ENCODE measurements around the gene INPP5D.
"Not testable (repeated sequence)": the region's sequence is repeated elsewhere in the genome, so short reads cannot be mapped to it uniquely, and the experiment has no call there.

Gene INPP5D

GRCh38 chr2:233117811-233118647 is 57.9 kb downstream of the INPP5D start:
- no peak for DNase-seq (ENCODE audit: low read depth)

GRCh38 chr2:233118648-233119000 is 58.5 kb downstream of the INPP5D start:
- no peak for DNase-seq (ENCODE audit: low read depth)

DNA sequence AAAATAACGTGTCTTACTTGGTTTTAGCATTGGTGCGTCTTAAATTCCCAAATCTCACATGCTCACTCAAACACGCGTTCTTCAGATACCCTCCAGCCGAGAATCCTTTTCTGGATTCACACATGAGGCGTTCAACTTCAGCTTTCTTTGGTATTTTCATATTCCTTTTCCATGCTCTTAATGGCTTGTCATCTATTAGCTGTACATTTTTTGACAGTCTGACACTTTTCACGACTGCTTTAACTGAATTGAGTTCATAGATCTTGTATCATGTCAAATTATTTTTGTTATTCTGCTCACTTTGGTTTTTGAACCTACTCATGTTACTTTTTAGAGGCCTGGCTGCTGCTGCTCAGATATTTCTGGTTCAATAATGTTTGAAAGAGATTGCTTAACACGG is 59.0 kb downstream of the INPP5D start:
- DNase-seq (ENCODE audit: low read depth): no peak

GRCh38 chr2:233119806-233120205 is 59.7 kb downstream of the INPP5D start:
- DNase-seq (ENCODE audit: low read depth): no peak

- no peak for DNase-seq (ENCODE audit: low read depth)
Observed at GRCh38 chr2:233120459-233120858, 60.3 kb downstream of the INPP5D start.

DNA sequence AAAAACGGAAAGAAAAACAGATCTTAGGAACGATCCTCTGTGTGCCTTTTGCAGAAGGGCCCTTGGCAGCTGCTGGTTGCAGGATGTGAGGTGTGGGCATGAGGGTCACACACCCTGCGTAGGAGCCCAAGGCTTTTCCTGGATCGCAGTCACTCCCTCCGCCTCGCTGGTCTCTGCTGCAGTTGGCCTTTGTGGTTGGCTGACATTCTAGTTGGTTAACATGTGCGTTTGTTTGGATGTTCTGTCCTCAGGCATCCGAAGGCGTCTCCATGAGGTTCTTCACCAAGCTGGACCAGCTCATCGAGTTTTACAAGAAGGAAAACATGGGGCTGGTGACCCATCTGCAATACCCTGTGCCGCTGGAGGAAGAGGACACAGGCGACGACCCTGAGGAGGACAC is 61.7 kb downstream of the INPP5D start:
- DNase-seq (ENCODE audit: low read depth): no peak

DNA sequence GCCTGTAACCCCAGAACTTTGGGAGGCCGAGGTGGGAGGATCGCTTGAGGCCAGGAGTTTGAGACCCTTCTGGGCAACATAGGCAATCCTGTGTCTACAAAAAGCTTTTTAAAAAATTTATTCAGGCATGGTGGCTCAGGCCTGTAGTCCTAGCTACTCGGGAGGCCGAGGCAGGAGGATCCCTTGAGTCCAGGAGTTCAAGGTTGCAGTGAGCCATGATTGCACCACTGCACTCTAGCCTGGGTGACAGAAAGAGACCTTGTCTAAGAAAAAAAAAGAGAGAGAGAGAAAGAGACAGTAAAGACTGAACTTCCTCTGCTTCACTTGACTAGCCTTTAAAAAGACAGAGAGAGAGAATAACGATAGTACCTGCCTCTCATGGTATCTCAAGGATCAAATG is 62.4 kb downstream of the INPP5D start:
- no peak for DNase-seq (ENCODE audit: low read depth)

GRCh38 chr2:233123576-233123975 is 63.4 kb downstream of the INPP5D start:
- DNase-seq (ENCODE audit: low read depth): not testable (repeated sequence)

GRCh38 chr2:233124421-233125080 is 64.4 kb downstream of the INPP5D start:
- no peak for DNase-seq (ENCODE audit: low read depth)

DNA sequence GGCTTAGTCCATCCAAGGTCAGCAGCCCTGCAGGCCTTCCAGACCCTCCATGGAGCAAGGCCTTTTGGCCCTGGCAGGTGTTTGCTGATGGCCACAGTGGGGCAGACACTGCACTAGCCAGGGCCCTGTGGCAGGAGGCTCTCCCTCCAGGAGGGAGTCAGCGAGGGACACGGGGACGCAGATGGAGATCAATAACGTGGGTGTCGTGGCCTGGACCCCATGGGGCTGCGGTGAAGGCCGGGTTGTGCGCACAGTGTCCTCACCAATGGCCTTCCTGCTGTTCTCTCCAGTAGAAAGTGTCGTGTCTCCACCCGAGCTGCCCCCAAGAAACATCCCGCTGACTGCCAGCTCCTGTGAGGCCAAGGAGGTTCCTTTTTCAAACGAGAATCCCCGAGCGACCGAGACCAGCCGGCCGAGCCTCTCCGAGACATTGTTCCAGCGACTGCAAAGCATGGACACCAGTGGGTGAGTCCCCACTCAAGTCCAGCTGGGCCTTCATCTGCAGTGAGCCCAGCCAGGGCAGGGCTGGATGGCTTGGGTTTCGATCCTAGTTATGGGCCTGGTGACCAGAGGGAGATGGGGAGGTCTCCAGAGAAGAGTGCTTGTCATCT is 65.4 kb downstream of the INPP5D start:
- no peak for DNase-seq (ENCODE audit: low read depth)

DNA sequence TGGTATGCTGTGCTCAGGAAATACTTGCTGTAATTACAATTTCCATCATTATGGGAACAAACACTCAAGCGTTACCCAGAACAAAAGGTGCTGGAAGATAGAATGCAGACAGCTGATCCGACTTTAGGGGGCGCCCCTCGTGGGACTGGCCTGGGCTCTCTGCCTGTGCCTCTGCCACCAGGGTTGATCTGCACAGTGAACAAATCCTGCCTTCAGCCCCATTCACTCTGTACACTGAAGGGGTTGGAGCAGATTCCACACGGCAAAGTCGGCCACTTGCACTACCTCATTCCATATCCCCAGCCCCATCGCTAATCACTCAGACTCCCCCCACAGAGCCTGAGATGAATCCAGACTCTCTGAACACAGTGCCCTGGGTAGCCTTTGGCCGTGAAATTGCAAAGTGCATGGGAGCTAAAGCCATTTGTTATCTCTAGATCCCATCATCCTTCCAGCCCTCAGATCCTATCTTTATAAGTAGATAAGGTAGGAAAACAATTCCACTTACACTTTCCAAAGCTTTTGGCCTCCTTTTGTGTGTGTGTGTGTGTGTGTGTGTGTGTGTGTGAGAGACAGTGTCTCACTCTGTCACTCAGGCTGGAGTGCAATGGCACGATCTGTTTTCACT is 69.3 kb downstream of the INPP5D start:
- DNase-seq (ENCODE audit: low read depth): no peak

DNA sequence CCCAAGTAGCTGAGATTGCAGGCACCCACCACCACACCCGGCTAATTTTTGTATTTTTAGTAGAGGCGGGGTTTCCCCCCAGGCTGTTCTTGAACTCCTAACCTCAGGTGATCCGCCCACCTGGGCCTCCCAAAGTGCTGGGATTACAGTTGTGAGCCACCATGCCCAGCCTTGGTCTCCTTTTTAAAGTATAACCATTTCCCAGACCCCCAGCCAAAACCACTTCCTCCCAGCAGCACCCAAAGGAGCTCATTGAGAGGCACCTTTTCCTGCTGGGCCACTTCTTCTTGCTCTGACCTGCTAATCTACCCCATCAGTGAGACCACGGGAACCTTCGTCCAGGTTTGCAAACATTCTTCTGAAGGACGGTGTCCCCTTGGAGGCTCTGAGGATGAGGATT is 69.9 kb downstream of the INPP5D start:
- no peak for DNase-seq (ENCODE audit: low read depth)

DNA sequence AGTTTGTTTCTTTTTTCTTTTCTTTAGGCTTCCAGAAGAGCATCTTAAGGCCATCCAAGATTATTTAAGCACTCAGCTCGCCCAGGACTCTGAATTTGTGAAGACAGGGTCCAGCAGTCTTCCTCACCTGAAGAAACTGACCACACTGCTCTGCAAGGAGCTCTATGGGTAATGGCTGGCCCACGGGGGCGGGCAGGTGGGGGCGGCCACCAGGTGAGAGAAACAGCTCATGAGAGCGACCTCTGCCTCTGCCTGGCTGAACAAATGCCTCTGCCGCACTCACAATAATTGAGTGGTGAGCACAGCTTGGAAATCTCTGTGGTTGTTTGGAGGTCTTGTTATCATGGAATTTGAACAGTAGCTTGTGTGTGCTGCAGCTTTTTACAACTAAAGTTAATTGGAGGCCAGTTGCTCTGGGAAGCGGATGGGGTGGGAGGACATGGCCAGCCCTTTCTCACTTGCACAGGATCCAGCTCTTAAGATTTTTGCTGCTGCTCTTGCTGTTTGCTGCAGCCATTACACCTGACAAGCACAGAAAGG is 70.4 kb downstream of the INPP5D start:
- no peak for DNase-seq (ENCODE audit: low read depth)

GRCh38 chr2:233131936-233132720 is 72.0 kb downstream of the INPP5D start:
- no peak for DNase-seq (ENCODE audit: low read depth)

- DNase-seq (ENCODE audit: low read depth): no peak
Observed at GRCh38 chr2:233133239-233133638, 73.1 kb downstream of the INPP5D start.

DNA sequence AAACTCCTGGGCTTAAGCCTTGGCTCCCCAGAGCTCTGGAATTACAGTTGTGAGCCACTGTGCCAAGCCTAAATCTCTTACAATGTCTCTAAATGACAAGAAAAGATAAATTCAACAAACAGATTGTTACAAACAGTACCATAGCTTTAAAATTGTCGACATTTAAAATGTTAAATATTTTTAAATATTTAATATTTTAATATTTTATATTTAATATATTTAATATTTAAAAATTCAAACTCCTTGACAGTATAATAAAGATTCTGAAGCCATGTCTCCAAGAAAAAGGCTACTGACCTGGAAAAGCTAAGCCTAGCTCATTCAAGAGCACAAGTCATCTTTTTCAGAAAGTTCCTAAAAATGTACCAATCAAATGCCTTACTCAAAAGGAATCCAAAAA is 75.3 kb downstream of the INPP5D start:
- DNase-seq (ENCODE audit: low read depth): no peak

GRCh38 chr2:233137040-233137439 is 76.9 kb downstream of the INPP5D start:
- DNase-seq (ENCODE audit: low read depth): no peak

- DNase-seq (ENCODE audit: low read depth): no peak
Observed at GRCh38 chr2:233140077-233140585, 80.0 kb downstream of the INPP5D start.

- DNase-seq (ENCODE audit: low read depth): no peak
Observed at GRCh38 chr2:233140978-233141377, 80.8 kb downstream of the INPP5D start.

GRCh38 chr2:233141901-233142300 is 81.8 kb downstream of the INPP5D start:
- DNase-seq (ENCODE audit: low read depth): no peak

- DNase-seq (ENCODE audit: low read depth): no peak
Observed at GRCh38 chr2:233142355-233142897, 82.3 kb downstream of the INPP5D start.

Data from T follicular helper cell (primary cell).